OCI-LY1 (cell line): Measurements from ENCODE around the gene MYO10.

ENCODE experiments used
- EZH2 ChIP-seq: fragments of 200-600 bp; sonication (generic), shearing (Covaris generic); IDR thresholded peaks from 2 replicates; pipeline ENCODE4 v1.8.0; 2017; ENCODE audit warnings: borderline replicate concordance, mixed run types, mild to moderate bottlenecking, antibody characterized with exemption, low read length, moderate library complexity, mixed read lengths
- TF ChIP-seq, protein P1 (sequence below): fragments of 200-600 bp; sonication (generic), shearing (Covaris generic); IDR thresholded peaks from 2 replicates; pipeline ENCODE4 v1.5.1; 2017; ENCODE audit warnings: mild to moderate bottlenecking, antibody characterized with exemption, low read length, moderate library complexity, mixed read lengths

DNA sequence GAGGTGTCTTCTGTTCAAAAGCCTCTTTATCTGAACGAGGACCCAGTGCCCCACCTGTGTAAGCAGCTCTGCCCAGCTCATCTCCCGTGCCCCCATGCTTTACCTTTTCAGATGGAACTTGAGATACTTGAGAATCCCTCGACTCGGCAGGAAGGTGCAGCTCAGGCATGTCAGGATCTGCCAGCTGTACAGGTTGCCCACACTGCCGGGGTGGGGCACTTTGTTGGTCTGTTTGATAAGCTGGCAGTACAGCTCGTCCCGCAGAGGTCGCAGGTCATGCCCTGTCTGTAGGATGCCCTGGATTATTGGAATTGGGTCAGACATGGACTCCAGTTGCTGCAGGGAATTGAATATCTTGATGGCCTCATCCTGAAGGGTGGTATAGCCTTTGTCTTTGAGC, 261.3 kb downstream of the MYO10 start:
- TF ChIP-seq, protein P1, sequence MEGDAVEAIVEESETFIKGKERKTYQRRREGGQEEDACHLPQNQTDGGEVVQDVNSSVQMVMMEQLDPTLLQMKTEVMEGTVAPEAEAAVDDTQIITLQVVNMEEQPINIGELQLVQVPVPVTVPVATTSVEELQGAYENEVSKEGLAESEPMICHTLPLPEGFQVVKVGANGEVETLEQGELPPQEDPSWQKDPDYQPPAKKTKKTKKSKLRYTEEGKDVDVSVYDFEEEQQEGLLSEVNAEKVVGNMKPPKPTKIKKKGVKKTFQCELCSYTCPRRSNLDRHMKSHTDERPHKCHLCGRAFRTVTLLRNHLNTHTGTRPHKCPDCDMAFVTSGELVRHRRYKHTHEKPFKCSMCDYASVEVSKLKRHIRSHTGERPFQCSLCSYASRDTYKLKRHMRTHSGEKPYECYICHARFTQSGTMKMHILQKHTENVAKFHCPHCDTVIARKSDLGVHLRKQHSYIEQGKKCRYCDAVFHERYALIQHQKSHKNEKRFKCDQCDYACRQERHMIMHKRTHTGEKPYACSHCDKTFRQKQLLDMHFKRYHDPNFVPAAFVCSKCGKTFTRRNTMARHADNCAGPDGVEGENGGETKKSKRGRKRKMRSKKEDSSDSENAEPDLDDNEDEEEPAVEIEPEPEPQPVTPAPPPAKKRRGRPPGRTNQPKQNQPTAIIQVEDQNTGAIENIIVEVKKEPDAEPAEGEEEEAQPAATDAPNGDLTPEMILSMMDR = no peak
- no peak for TF ChIP-seq EZH2
